ENCODE data around the gene WNT1. TPM values are rescaled to one million over a fixed set of nuclear protein-coding genes. Genes with fewer than 3 reads are reported as not detected.

Gene WNT1
- total and polyA plus RNA-seq, 2 donors, result not detected

GRCh38 chr12:48969160-48969771 is 8.9 kb upstream of the WNT1 start:
- no peak for DNase-seq (ENCODE audit: extremely low spot score)
- 45% methylated on average over 8 of the region's 8 CpGs for WGBS
- no peaks in the 10 kb centered on the region for H3K36me3 ChIP-seq (ENCODE audit: insufficient read depth)
- H3K4me1 ChIP-seq (ENCODE audit: insufficient read depth), result no peaks in the 10 kb centered on the region
- H3K27ac ChIP-seq (ENCODE audit: low read depth), result no peak overlapping the region
- H3K4me3 ChIP-seq (ENCODE audit: low read depth, low read length), result no peak overlapping the region

- no peak for DNase-seq (ENCODE audit: extremely low spot score)
- Histone ChIP-seq H3K36me3 (ENCODE audit: insufficient read depth) (no peaks in the 10 kb centered on the region), H3K4me1 (ENCODE audit: insufficient read depth) (no peaks in the 10 kb centered on the region), H3K27ac (ENCODE audit: low read depth) (no peak overlapping the region), H3K4me3 (ENCODE audit: low read depth, low read length) (no peak overlapping the region)
- WGBS, result 8% methylated on average over 77 of the region's 77 CpGs
Measured at GRCh38 chr12:48969833-48970701, 8.1 kb upstream of the WNT1 start.

- Histone ChIP-seq H3K27ac (ENCODE audit: low read depth) (no peak overlapping the region), H3K4me3 (ENCODE audit: low read depth, low read length) (no peak overlapping the region), H3K4me1 (ENCODE audit: insufficient read depth) (no peaks in the 10 kb centered on the region), H3K36me3 (ENCODE audit: insufficient read depth) (no peaks in the 10 kb centered on the region)
- no peak for DNase-seq (ENCODE audit: extremely low spot score)
- 35% methylated on average over 10 of the region's 10 CpGs for WGBS
Measured at GRCh38 chr12:48970702-48971334, 7.3 kb upstream of the WNT1 start.

- Histone ChIP-seq H3K4me1 (ENCODE audit: insufficient read depth) (no peaks in the 10 kb centered on the region), H3K36me3 (ENCODE audit: insufficient read depth) (no peaks in the 10 kb centered on the region), H3K4me3 (ENCODE audit: low read depth, low read length) (no peak overlapping the region), H3K27ac (ENCODE audit: low read depth) (no peak overlapping the region)
- DNase-seq (ENCODE audit: extremely low spot score), result no peak
- WGBS, result 14% methylated on average over 23 of the region's 23 CpGs
Measured at GRCh38 chr12:48972213-48972951, 5.7 kb upstream of the WNT1 start.

- Histone ChIP-seq H3K4me1 (ENCODE audit: insufficient read depth) (no peaks in the 10 kb centered on the region), H3K27ac (ENCODE audit: low read depth) (no peak overlapping the region), H3K4me3 (ENCODE audit: low read depth, low read length) (no peak overlapping the region)
Measured at GRCh38 chr12:48972952-48973483, 5.1 kb upstream of the WNT1 start.

GRCh38 chr12:48973531-48973930 is 4.6 kb upstream of the WNT1 start:
- WGBS, result 15% methylated on average over 12 of the region's 12 CpGs
- DNase-seq (ENCODE audit: extremely low spot score), result no peak
- H3K36me3 ChIP-seq (ENCODE audit: insufficient read depth), result no peaks in the 10 kb centered on the region
- H3K4me3 ChIP-seq (ENCODE audit: low read depth, low read length), result no peak overlapping the region
- no peaks in the 10 kb centered on the region for H3K4me1 ChIP-seq (ENCODE audit: insufficient read depth)
- H3K27ac ChIP-seq (ENCODE audit: low read depth), result no peak overlapping the region

More at GRCh38 chr12:48972952-48973483, 5.1 kb upstream of the WNT1 start:
- no peaks in the 10 kb centered on the region for H3K36me3 ChIP-seq (ENCODE audit: insufficient read depth)
- DNase-seq (ENCODE audit: extremely low spot score), result no peak
- WGBS, result 32% methylated on average over 3 of the region's 3 CpGs

- H3K4me1 ChIP-seq (ENCODE audit: insufficient read depth), result no peaks in the 10 kb centered on the region
- H3K36me3 ChIP-seq (ENCODE audit: insufficient read depth), result no peaks in the 10 kb centered on the region
- WGBS, result 15% methylated on average over 19 of the region's 19 CpGs
- DNase-seq (ENCODE audit: extremely low spot score), result no peak
- H3K27ac ChIP-seq (ENCODE audit: low read depth), result no peak overlapping the region
- no peak overlapping the region for H3K4me3 ChIP-seq (ENCODE audit: low read depth, low read length)
Measured at GRCh38 chr12:48973941-48974673, 4.0 kb upstream of the WNT1 start.

GRCh38 chr12:48977290-48978281 is 536 bp upstream of the WNT1 start:
- no peaks in the 10 kb centered on the region for H3K4me1 ChIP-seq (ENCODE audit: insufficient read depth)
- no peak for DNase-seq (ENCODE audit: extremely low spot score)
- H3K4me3 ChIP-seq (ENCODE audit: low read depth, low read length), result peak overlapping the region; percentile 24
- no peaks in the 10 kb centered on the region for H3K36me3 ChIP-seq (ENCODE audit: insufficient read depth)
- 11% methylated on average over 50 of the region's 50 CpGs for WGBS
- H3K27ac ChIP-seq (ENCODE audit: low read depth), result no peak overlapping the region

GRCh38 chr12:48978741-48979601 is 849 bp downstream of the WNT1 start:
- peak overlapping the region; percentile 24 for H3K4me3 ChIP-seq (ENCODE audit: low read depth, low read length)
- WGBS, result 4% methylated on average over 45 of the region's 45 CpGs

GRCh38 chr12:48979602-48980388 is 1.7 kb downstream of the WNT1 start:
- Histone ChIP-seq H3K27ac (ENCODE audit: low read depth) (no peak overlapping the region), H3K4me3 (ENCODE audit: low read depth, low read length) (peak overlapping the region; percentile 23), H3K4me1 (ENCODE audit: insufficient read depth) (no peaks in the 10 kb centered on the region), H3K36me3 (ENCODE audit: insufficient read depth) (no peaks in the 10 kb centered on the region)
- 2% methylated on average over 55 of the region's 55 CpGs for WGBS
- no peak for DNase-seq (ENCODE audit: extremely low spot score)

More at GRCh38 chr12:48978741-48979601, 849 bp downstream of the WNT1 start:
- Histone ChIP-seq H3K27ac (ENCODE audit: low read depth) (no peak overlapping the region), H3K36me3 (ENCODE audit: insufficient read depth) (no peaks in the 10 kb centered on the region), H3K4me1 (ENCODE audit: insufficient read depth) (no peaks in the 10 kb centered on the region)
- no peak for DNase-seq (ENCODE audit: extremely low spot score)
